GM18507 (cell line): ENCODE data around the gene GUCD1.
"Not testable (repeated sequence)": the region's sequence is repeated elsewhere in the genome, so short reads cannot be mapped to it uniquely, and the experiment has no call there.

Source experiments
- DNase-seq: peaks from one replicate; pipeline ENCODE4 v3.0.0; 2011; ENCODE audit warnings: low read depth; ENCODE audit not compliant: insufficient read length; ENCODE audit errors: extremely low spot score
- FAIRE-seq: peaks from 2 replicates; lab custom pipeline; 2011; peaks lifted over from hg19 to GRCh38; lab: Jason Lieb, UNC

GUCD1 gene

GRCh38 chr22:24540470-24540869 lies 14.5 kb downstream of the GUCD1 start:
- no peak for DNase-seq
- FAIRE-seq: no peak

DNA sequence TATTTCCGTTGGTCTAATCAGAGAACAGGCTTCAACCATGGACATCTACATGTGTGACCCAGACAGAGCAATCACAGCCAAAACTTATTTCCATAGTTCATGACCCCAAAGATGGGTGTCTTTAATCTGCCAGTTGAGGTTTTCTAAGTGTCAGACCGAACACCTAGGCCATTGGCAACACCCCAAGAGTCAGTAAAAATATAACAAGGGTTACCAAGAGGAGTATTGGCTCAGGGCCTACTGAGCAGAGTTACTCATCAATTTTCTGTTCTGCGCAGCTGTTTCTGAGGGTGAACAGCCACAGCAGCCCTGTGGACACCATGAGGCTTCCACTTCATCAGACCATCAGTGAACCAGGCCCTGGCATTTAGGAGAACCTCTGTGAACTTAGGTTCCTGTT lies 18.8 kb downstream of the GUCD1 start:
- DNase-seq (no peak), FAIRE-seq (no peak)

GRCh38 chr22:24535348-24535747 lies 19.6 kb downstream of the GUCD1 start:
- DNase-seq (no peak), FAIRE-seq (no peak)

GRCh38 chr22:24532075-24532474 lies 22.9 kb downstream of the GUCD1 start:
- FAIRE-seq: no peak
- DNase-seq: no peak

DNA sequence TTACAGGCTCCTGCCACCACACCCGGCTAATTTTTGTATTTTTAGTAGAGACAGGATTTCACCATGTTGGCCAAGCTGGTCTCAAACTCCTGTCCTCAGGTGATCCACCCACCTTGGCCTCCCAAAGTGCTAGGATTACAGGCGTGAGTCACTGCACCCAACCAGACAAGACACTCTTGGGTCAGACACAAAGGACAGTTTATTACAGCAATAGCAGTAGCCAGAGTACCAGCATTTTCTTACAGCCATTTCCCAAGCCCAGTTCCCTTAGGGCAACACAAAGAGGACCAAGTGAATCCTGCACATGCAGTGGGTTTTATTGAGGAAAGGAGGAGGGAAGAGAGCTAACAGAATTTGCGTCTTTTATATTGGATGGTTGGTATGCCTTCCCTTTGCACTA lies 24.0 kb downstream of the GUCD1 start:
- not testable (repeated sequence) for DNase-seq, FAIRE-seq

- DNase-seq: no peak
- FAIRE-seq: no peak
Measured at GRCh38 chr22:24529898-24530297, 25.0 kb downstream of the GUCD1 start.

DNA sequence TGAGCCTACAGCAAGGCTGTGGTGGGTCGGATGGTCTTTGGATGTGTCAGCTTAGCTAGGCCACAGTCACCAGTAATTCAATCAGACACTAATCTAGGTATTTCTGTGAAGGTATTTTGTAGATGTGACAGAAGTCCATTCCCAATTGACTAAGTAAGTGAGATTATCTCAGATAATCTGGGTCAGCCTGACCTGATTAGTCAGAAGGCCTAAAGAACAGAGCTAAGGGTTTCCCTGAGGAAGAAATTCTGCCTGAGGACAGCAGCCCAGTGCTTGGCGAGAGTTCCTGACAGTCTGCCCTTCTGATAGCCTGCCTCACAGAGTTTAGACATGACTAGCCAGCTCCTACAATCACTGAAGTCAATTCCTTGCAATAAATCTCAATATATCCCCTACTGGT lies 28.7 kb downstream of the GUCD1 start:
- FAIRE-seq (no peak), DNase-seq (no peak)

DNA sequence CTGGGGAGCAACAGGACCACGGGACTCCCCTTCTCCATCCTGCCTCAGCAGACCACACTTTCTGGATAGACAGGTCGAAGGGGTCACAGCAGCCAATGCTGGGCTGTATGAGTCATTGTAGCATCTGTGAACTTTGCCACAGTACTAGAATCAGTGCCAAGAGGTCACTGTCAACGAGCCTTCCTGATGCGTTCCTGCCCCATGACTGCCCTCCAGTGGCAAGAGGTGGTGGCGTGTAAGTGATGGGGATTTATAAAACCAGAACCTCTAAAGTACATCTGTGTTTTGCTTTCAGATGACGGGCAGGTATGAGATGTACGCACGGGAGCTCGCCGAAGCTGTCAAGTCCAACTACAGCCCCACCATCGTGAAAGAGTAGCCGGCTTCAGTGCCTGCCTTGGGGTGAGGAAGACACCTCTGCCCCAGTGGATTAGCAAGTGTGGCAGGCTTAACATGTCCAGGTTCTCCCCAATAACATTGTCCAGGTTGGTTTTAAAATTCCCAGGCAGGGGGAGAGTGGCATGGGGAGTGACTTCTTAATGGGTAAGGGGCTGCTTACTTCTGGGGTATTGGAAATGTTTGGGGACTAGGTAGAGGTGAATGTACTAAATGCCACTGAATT lies 29.4 kb downstream of the GUCD1 start:
- FAIRE-seq (peak; percentile 97), DNase-seq (peak; percentile 68)

DNA sequence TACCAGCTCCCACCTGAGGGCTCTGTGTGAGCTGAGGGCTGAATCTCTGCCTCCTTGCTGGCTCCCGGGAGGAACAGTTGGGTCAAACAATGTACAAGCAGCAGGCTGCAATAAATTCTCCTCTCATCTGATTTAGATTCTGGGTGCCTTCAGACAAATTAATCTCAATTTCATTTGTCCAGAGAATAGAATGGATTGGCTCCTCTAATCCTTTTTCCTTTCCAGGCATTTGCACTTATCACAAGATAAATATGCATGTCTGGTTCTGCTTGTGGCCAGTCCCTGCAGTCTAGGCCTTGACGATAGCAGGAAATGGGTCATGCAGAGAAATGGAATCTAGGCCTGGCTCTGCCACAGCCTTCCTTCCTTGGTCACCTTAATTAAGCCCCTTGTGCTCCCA lies 31.1 kb downstream of the GUCD1 start:
- no peak for FAIRE-seq
- no peak for DNase-seq

GRCh38 chr22:24521791-24522245 lies 33.1 kb downstream of the GUCD1 start:
- FAIRE-seq: peak; percentile 90
- DNase-seq: peak; percentile 36

GRCh38 chr22:24519496-24519895 lies 35.4 kb downstream of the GUCD1 start:
- FAIRE-seq: no peak
- no peak for DNase-seq

DNA sequence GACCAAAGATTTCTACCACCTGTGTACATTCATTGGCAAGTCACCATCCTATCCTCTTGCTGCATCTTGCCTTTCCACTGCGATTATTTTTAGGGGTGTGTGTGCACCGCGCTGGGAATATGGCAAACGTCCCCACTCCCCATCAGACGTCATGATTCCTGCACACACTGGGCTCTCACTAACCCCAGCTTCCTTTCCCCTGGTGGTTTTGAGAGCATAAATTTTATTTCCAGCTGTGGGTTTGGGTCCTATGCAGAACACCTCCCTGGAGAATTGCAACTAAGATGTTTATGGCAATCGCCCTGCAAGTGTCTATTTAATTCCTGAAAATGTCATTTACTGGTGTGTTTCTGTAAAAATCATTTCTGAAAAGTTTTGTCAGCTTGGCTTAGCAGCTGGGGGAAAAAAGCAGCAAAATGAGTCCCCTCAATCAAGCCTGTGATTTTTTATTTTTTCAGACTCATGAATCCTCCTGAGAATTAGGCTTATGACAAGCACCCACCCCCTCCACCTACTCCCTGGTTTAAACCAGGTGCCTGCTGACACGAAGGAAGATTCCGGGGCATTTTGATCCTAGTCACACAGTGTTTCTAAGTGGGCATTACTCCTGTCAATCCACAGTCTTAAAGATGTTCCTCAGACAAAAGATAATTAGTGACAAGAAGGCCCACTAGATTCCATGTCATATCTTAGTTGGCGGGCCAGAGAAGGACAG lies 36.0 kb downstream of the GUCD1 start:
- FAIRE-seq: no peak
- DNase-seq: no peak

DNA sequence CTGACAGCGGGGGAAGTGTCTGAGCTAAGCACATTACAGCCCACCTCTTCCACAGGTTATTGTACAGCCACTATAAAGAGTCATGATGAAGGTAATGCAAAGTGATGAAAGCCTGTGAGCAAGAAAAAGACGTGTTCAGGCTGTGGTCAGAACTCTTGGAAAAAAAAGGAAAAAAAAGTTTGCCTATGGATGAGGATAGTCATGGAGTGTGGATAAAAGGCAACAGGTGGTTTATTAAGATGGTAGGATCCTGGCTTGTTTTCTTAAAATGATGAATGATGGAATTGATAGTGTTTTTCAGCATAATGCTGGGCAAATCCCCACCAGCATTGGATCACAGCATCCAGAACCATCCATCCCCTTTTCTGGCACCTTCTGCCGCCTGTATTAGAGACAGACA lies 36.7 kb downstream of the GUCD1 start:
- DNase-seq: no peak
- FAIRE-seq: no peak

GRCh38 chr22:24517446-24517845 lies 37.5 kb downstream of the GUCD1 start:
- FAIRE-seq (no peak), DNase-seq (no peak)

GRCh38 chr22:24516301-24516737 lies 38.6 kb downstream of the GUCD1 start:
- FAIRE-seq (no peak), DNase-seq (no peak)

DNA sequence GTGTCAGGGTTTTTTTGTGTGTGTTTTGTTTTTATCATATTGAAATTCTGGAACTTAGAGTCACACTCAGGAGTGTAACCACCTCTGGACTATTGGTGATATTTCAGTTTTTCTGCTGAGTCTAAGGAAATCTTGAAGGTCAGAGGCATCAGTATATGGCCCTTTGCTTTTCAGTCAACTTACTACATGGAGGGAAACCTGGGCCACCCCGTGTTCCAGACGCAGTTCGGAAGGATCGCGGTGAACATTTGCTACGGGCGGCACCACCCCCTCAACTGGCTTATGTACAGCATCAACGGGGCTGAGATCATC lies 40.0 kb downstream of the GUCD1 start:
- FAIRE-seq: no peak
- DNase-seq: no peak

DNA sequence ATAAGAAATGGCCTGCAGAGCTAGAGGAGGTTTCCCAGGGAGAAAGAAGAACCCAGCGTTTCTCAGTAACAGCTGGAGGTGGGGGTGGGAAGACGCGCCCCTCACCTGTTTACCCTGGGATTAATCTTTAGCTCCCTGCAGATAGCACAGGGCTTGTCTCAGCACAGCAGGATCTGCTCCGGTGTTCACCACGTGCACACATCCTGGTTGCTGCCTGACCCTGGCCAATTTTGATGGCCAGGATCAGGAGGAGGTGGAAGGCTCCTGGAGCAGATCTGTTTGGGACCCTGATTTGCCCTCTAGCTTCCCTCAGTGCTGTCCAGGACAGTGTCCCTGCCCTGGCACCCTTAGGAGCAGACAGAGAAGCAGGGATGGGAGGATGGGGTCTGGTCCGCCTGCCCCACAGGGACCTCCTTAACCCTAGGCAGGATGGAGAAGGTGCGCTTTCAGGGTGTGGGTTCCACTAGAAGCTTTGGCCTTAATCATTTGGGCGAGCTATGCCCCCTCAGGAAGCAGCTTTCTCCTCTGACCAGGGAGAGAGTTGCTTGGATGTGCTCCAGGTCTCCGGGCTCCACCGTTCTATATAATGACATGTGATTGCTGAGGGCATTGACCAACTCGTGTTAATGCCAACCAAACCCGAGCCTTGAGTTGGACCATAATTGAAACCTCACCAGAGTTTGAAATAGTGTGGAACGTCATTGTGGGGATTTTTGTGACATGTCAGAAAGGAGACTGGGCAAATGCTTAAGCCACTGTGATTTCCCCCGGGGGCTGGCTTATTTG lies 40.5 kb downstream of the GUCD1 start:
- FAIRE-seq (peak; percentile 73), DNase-seq (no peak)

- FAIRE-seq (no peak), DNase-seq (no peak)
Measured at GRCh38 chr22:24513378-24514240, 41.3 kb downstream of the GUCD1 start.

DNA sequence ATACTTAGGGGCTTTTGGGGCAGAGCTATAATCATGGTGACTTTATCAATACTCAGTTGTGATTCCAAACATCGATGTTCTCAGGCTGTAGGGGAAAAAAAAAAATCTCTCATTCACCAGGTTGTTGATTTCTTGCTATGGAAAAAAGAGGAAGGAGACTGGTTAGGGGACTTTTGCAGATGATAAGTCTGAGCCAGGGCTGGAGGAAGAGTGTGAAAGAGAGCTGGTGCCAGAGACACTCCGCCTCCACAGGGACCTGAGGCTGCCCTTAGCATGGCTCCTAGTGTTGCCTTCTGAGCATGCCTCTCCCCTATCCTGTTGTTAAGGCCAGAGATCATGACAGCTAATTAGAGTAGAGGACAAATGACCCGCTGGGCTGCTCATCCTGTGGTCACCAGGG lies 42.9 kb downstream of the GUCD1 start:
- no peak for FAIRE-seq
- DNase-seq: no peak
